ENCODE data around the gene RAB13.

Gene RAB13

DNA sequence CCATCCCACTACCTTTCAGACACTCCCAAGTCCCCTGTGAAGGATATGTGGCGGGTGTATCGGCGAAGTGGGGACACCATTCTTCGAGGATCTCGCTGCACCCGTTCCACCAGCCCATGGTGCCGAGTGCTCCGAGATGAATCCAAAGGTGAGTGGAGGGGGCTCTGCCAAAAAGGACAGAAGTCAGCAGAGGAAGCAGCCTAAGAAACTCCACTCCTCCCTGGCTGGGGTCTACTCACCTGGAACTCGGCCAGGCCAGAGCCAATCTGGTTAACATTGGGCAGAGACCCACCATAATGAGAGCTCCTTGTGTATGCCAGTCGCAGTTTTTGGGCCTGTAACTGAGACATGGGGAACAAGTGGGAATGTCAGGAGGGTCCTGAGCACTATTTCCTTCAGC, 31.3 kb downstream of the RAB13 start:
- no peak for DNase-seq

DNA sequence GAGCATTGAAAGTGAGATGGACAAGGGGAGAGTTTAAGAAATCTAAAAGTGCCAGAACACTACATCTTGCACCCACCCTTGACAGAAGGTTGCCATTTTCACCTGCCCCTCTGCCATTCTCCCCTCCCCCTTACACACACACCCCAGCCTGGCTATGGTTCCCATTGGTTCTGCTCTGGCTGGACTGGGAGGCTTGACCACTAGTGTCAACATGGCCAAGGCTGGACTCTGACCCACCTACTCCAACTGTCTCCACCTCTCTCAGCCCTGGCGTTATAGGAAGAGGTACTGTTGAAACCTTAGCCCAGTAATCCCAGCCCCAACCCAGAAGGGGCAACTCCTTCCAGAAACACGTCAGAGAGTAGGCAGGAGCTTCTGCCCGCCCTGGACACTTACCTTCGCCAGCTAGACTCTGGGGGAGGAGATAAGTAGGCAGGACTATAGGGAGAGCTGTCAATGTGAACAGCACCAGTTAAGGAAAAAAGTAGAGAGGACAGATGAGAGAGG, 32.2 kb downstream of the RAB13 start:
- DNase-seq = no peak

DNA sequence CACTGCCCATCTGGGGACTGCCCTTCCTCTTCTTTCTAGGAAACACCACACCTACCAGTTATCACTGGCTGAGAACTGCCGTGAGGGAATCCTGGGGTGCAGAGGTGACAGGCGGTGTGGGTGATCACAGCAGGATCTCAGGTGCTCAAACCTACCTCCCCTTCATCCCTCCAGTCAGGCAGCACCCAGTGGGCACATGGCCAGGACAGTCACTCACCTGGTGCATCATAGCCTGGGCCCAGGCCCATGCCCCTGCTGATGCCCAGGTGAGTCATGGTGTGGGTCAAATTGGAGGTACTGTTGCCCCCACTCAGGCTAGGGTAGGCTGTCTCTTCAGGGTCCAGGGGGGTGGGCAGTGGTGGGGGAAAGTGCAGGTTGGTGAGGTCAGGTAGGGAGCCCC, 34.3 kb downstream of the RAB13 start:
- DNase-seq = no peak

DNA sequence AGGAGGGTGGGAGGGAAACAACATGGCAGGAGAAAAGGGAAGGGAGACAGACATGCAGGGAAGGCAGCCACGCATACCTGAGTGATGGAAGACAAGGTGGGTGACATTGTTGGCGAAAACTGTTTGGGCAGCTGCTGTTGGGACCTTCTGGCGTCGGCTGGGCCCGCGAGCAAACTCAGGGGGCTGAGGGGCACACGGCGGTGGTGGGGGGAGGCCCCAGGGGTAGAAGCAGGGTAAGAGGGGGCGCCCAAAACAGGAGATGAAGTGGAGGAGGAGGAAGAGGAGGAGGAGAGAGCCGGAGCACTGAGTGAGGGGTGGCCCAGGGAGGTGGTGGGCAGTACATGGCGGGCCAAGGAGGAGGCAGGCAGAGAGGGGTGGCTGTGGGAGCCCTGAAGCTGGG, 35.0 kb downstream of the RAB13 start:
- DNase-seq = no peak

DNA sequence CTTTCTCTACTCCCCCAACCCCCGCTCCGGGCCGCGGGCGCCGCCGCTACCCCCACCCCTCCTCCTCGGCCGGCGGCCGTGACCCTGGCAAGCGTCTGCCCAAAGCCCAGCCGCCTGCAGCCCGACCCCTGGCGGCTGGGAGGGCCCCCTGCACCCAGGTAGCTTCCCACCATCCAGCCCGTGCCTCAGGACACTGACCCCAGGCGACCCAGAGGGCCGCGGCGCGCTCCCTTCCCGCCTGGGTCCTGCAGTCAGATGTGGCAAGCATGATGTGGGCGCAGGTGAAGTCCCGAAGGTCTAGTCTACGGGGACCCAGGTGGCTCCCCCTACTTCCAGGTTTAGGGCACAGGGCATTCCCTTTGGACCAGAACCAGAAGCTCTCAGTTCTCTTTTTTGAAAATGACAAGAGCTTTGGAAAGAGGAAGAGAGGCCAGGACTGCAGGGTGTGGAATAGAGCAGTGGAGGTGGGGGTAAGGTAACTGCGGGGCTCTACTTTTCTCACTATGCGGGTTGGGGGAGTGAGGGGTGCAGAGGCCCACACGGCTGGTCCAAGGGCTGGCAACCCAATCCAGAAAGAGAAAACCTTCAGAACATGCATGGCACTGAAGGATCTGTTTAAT, 39.4 kb downstream of the RAB13 start, which contains the start of gene DENND4B:
Gene DENND4B (minus strand): TSS at position 97 of the 620 bp plus-strand sequence. CDS start 2,344 bp downstream, outside the sequence.
- peak; percentile 78 to 80 for DNase-seq

DNA sequence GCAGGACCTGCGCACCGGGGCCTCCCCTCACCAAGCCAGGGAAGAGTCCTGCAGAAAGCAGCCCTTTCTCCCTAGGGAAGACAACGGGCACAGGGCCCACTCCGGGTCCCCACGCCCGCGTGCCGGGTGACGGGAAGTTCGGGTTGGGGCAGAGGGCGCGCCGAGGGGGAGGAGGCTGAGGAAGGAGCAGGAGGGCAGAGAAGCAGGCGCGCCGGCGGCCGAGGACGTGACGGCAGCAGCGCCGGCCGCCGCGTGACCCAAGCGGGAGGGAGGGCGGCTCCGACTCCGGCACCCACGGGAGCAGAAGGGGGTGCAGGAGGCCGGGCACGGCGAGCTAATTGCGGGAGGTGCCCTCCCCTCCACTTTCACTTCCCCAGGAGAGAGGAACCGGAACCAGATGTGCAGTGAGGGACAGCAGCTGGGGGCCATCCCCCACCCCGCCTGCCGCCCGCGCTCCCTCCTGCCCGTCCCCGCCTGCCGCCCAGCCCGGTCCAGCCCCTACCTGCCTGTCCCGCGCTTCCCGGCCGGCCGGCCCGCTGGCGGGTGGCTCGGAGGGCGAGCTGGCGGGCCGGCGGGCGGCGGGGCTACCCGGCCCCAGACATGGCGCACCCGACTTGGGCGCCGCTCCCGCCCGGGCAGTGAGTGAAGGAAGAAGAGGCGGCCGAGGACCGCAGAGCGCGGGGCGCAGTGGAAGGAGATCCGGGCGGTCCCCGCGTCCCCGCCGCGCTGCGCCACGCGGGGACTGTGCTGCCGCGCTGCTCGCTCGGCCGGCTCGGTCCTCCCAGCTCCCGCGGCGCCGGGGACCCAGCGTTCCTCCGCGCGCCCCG, 40.1 kb downstream of the RAB13 start:
- DNase-seq = peak; percentile 84 to 93

DNA sequence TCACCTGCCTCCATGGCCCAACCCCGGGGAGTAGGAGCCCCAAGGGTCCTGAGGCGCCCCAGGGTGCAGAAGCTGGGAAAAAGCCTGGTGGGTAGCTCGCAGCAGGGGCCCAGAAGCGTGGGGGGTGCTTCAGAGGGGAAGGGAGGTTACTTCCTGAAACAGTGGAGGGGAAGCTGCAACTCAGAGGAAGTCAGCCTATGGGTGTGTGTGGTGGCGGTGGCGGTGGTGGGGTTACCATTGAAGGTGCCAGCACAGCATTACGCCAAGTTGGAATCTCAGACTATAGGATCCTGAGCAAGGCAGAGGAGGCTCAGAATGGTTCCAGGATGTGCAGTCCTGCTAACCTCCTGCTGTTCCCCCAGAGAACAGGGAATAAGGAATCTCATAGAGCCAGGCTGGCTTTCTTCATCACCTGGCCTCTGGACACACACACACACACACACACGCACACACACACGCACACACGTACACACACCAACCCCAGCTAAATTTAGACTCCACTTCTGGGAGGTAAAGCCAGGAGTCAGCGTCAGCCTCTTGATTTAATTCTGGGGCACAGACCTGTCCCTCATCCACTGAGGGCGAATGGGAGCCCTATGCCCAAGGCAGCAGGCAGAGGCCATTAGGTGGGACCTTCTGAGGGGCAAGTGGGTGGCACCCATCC, 40.9 kb downstream of the RAB13 start:
- peak; percentile 88 for DNase-seq

DNA sequence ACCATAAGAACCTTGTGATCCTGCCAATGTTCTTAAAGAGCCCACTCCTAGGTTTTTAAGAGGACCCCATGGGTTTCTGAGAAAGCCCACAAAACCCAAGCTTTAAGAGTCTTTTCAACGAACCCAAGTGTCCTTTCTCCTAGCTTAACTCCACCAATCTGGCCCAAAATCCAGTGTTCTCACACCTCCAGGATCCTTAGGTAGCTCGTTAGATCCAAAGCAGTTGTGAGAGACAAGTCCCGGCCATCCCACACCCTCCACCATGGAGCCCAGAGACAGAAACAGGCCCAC, 41.4 kb downstream of the RAB13 start:
- DNase-seq = no peak

DNA sequence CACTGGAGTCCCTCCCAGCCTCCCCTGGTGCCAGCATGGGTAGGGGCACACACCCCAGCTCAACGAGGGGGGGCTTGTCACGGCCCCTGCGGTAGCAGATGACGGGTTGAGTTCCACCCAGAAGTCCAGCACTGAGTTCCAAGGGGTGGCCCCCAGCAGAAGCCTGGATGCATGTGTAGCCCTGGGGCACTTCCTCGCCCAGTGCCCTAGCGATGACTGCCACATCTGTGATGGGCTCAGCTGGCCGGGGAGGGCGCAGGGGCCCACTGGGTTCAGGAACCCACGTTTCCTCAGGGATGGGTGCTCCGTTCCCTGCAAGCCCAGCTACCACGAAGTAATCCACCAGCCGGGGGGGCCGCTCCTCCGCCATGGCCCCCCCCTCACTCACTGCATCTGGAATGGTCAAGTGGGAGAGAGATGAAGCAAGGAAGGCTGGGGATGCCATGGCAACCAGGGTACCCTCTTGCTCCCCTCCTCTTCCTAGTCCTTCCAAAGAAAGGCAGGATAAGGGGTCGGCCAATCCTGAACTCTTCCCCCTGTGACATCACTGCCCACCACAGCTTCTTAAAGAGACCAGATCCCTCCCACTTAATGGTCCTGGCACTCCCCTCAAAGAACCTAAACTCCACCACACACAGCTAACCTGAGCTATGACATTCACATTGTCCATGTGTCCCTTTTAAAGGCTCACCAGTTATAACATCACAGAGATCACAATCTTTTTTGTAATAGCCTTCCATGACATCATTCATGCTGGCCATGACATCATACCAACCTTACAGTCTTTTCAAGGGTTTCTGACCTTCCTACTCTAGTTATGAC, 41.9 kb downstream of the RAB13 start:
- peak; percentile 29 to 52 for DNase-seq

DNA sequence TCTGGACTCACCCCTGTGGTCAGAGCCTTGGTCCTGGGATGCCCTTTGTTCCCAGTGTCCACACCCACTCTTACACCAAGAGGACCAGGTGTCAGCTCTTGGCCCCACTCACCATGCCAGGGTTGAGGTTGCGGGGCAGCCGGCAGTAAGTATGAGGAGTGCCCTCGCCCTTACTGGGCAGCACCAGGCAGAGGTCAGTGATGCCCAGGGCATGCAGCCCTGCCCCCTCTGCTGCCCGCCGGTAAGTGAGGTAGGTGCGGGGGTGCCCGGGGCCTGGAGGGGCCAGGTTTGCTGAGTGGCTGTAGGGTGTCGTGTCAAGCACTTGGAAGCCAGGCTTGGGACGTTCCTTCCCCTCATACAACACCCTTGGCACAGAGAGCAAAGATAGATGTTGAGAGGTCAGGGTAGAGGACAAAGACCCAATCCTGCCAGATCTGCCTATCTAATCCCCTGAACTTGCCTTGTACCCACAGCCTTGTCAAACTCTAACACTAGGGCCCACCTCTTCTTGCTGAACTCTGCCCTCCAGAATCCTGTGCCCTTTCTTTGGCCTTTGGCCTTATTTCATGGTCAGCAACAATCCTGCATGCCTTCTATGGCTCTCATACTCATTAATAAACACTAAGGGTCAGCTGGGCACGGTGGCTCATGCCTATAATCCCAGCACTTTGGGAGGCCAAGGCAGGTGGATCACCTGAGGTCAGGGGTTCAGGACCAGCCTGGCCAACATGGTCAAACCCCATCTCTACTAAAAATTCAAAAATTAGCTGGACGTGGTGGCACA, 43.2 kb downstream of the RAB13 start:
- DNase-seq = no peak

DNA sequence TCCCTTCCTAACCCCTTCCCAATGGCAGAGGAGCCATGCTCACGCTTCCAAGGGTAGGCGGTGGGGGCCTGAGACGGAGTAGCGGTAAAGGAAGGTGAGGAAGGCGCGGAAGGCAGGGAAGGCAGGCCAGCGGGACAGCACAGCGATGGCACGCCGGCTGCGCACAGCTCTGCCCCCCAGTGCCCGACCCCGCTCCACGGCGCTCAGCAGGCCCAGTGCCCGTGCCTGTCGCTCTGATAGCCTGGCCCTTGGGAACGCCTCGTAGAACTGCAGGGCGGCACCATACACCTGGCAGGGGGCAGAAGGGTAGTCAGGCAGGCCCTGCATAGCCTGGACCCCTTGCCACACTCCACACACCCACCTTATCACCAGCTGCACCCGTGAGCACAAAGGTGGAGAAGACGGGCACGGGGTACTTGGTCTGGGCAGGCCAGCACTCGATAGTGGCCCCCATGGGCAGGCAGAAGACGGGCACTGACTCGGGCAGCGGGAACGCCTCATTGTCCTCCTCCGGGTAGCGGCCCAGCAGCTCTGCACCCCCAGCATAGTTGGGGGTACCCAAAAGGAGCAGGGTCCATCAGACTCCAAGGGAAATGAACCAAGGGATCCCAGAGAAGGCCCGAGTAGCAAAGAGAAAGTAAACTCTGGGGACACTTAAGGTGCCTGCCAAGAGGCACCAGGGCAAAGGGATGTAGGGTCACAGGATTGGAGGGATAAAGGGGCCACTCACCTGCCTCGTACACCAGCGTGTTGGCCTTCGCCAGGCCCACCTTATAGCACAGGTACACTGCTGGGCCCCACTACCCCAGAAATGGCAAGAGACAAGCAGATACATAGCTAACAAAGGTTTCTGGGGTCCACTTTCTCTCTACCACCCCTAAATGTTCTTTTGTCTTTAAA, 44.1 kb downstream of the RAB13 start:
- no peak for DNase-seq

DNA sequence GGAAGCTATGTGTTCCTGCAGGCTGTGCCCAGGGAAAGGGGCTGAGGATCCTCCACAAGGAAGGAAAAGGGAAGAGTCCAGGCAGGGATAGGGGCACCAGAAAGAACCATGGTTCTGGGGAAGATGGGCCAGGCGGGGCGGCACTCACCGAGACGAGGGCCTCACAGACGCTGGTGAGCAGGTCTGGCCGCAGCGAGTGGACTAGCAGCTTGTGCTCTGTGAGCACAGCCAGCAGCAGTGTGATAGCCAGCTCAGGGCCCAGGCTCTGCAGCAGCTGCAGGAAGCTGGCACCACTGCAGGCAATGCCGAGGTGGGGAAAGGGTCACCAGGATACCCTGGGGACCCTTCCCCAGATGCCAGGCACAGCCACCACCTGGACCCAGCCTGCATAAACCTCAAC, 45.4 kb downstream of the RAB13 start:
- no peak for DNase-seq

DNA sequence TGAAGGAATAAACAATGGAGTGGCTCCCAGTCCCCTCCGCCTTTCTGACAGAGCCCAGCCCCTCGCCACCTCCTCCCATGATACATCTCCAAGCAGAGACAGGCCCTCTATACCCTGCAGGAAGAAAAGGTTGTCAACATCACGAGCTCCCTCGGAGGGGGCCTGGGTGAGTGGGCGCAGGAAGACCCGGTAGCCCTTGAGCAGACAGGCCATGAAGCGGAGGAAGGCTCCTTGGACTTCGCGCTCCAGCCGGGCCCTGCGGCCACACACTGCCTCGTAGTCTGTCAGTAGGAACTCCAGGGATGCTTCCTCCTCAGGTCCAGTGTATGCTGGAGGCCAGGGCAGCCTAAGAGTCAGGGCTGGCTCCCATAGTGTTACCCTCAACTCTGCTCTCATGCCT, 46.7 kb downstream of the RAB13 start:
- DNase-seq = no peak

DNA sequence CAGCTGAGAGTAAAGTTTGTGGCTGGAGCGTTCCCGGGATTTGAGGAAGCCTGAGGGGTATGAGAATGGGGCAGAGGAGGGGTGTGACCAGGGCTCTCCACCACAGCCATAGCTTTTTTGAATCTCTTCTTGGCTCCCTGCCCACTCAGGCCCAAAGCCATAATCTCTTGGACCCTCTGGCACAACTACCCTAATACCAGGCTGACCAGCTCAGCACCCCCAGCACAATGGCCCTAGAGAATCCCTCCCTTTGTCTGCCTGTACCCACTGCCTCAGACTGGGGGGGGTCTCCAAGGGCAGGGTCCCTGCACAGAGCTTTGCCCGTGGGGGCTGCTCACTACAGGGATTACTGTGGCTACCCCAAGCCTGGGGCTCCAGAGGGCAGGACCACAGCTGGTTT, 47.1 kb downstream of the RAB13 start:
- no peak for DNase-seq

DNA sequence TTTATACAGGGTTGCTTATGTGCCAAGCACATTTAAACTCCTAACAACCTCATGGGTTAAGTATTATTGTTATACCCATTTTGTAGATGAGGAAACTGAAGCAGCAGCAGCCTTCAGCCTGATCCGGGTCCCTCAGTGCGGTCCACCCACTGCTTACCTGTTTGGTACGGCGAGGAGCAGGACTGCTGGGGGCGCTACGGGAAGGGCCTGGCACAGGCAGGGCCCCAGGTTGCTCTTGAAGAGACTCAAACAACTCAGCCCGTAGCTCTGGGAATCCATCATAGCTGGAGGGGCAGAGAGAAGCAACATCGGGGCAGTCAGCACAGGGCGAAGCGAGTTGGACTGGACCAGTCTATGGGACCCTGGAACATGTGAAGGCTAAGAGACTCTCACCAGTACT, 48.8 kb downstream of the RAB13 start:
- DNase-seq = no peak

DNA sequence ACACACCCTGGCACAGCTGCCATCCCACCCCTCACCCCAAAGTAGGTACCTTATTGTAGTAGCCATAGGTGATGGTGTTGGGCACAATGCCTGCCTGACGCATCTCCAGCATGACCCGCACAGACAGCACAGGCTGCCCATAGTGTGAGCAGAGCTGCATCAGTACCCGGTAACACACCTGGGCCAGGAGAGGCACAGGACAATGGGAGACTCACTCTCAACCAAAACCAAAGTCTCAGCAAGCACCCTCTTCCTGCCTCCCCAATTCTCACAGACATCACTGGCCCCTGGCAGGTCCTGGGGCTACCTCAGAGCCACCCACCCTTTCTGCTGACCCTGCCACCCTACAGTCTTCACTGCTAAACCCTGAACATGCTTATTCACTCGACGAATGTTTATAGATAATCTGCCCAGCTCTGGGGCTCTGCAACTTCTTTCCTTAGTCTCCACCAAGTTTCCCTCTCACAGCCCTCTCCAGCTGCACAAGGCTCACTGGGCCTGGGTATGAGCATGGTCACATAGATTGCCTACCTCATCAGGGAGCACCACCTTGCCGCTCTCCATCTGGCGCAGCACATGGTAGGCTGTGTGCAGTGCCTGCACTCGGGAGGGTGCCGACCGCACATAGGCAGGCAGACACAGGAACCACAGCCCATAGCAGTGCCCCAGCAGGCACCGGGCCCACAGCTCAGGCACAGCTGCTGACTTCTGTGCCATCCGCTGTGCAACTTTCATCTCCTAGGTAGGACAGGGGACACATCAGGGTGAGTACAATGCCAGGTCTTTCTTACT, 49.9 kb downstream of the RAB13 start:
- no peak for DNase-seq

DNA sequence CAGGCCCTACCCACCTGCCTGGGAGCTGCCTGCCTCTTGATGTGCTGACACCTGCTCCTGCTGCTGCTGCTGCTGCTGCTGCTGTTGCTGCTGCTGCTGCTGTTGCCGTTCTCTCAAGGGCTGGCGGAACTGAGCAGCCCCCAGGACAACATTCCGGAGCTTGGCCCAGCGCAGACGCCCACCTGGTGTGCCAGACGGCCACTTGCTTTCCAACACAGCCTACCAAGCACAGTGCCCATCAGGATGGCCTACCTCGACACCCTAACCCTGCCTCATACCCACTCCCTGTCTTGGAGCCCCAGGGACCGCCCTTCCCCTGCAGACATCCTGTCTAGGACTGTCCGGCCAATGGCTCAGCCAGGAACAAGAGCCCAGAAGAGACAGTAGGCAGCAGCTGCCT, 51.4 kb downstream of the RAB13 start:
- DNase-seq = no peak

DNA sequence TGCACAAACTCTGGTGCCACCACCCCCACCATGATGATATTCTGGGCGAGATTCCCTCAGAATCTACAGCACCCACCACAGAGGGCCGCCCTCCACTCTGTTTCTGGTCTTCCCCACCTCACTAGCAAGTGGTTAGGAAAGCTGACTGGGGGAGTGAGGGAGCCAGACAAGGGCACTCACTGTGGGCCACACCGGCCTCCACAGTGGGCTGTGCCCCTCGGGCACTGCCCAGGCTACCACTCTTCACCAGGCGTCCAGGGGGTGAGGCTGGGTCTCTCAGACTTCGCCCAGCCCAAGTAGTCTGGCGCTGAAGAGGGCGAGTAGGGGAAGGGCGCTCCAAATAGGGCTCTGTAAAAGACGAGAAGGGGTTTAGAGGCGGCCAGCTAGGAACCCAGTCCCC, 52.2 kb downstream of the RAB13 start:
- no peak for DNase-seq

DNA sequence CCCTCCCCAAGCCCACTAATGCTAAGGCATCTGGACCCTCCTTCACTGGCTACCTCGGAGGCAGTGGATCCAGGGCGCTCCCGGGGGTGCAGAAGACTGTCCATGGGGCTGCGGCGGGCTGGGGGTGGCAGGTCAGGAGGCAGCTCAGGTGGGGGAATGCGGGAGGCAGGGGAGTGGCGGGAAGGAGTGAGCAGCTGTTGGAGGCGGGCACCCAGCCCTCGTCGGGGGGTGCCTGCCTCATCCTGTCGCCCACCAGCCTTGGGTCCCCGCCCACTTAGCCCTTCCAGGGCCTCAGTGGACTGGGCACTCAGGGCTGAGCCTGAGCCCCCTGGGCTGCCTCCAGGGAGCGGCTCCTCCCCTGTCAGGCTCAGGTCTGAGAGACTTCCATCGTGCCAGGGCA, 52.7 kb downstream of the RAB13 start:
- no peak for DNase-seq
